Measurements from ENCODE around the gene RSPH3. TPM values are rescaled to one million over a fixed set of nuclear protein-coding genes. Genes with fewer than 3 reads are reported as not detected.

The RSPH3 gene
- total and polyA plus RNA-seq, 10 of the 15 experiments (the other 5 are each of a cell fraction or from before 2014, with no cell fraction given): 0.40 to 3.5 (median 1.4) TPM

DNA sequence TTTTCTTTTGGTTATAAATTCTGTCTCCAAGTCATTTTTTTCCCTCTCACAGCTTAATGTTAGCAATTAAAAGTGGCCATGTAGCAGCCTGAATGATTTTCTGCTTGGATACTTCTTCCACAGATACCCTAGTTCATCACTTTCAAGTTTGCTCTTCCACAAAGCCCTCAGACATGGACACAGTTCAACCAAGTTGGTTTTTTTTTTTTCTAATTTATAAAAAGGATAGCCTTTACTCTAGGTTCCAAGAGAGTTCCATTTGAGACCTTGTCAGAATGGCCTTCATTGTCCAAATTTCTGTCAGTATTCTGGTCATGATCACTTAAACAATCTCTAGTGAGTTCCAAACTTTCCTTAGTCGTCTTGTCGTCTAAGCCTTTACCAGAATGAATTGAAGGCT lies 40.0 kb downstream of the RSPH3 start:
- ChIA-PET RAD21 (ENCODE audit: unreplicated experiment) (interaction anchor here (2.0 to 2.5 kb wide), 2 partner anchors 49 to 167 kb away, joined by 8 to 10 read pairs; no protein-coding TSS in a partner anchor), CTCF (interaction anchor here (1.2 to 2.3 kb wide), 7 partner anchors 12 to 299 kb away, joined by 3 to 22 read pairs (median 5); no protein-coding TSS in a partner anchor), POLR2A (no interaction called here), SMC1A (ENCODE audit: uncharacterized antibody, unreplicated experiment) (interaction anchor here (0.6 to 1.9 kb wide), 6 partner anchors 11 to 241 kb away, joined by 3 to 9 read pairs (median 4); no protein-coding TSS in a partner anchor)
- no peak overlapping the region for H3K27ac ChIP-seq (ENCODE audit: control insufficient read depth, insufficient read depth)
- H3K4me3 ChIP-seq: no peak overlapping the region
- no peaks in the 10 kb centered on the region for H3K27me3 ChIP-seq (replicated peaks in 1 of 2; ENCODE audit: control insufficient read depth in 2 of 2, insufficient read depth in 2 of 2, low read length in 1 of 2)
- BruUV-seq (replicated peaks): no TSS peak
- H3K4me1 ChIP-seq (ENCODE audit: control insufficient read depth, insufficient read depth, low read length): no peaks in the 10 kb centered on the region
- in situ Hi-C loops (cut with MboI): no loop called here
- H3K9ac ChIP-seq (ENCODE audit: control insufficient read depth, insufficient read depth, low read length): no peak overlapping the region
- no peak for DNase-seq (ENCODE audit: low read depth, low spot score)
- no peak overlapping the region for H3K4me2 ChIP-seq (ENCODE audit: control insufficient read depth, insufficient read depth)
- no peaks in the 10 kb centered on the region for H4K20me1 ChIP-seq (ENCODE audit: control insufficient read depth, insufficient read depth)
- no peak for FAIRE-seq
- TF ChIP-seq, protein P1, sequence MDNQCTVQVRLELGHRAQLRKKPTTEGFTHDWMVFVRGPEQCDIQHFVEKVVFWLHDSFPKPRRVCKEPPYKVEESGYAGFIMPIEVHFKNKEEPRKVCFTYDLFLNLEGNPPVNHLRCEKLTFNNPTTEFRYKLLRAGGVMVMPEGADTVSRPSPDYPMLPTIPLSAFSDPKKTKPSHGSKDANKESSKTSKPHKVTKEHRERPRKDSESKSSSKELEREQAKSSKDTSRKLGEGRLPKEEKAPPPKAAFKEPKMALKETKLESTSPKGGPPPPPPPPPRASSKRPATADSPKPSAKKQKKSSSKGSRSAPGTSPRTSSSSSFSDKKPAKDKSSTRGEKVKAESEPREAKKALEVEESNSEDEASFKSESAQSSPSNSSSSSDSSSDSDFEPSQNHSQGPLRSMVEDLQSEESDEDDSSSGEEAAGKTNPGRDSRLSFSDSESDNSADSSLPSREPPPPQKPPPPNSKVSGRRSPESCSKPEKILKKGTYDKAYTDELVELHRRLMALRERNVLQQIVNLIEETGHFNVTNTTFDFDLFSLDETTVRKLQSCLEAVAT (IDR thresholded peaks at IDR 0.05): no peak
- TF ChIP-seq MTA2 (IDR thresholded peaks at IDR 0.05; ENCODE audit: low read depth) (no peak), ZBED1 (IDR thresholded peaks at IDR 0.05; ENCODE audit: borderline replicate concordance) (no peak), ZNF24 (IDR thresholded peaks at IDR 0.05) (no peak), NFIC (IDR thresholded peaks at IDR 0.05; ENCODE audit: low read depth, low read length) (no peak), CBX3 (IDR thresholded peaks at IDR 0.05; ENCODE audit: borderline replicate concordance, low read depth) (no peak)
- no peak overlapping the region for H2AFZ ChIP-seq (ENCODE audit: control insufficient read depth, low read depth, low read length)
- ATAC-seq: no peak
- no peaks in the 10 kb centered on the region for H3K36me3 ChIP-seq (ENCODE audit: control insufficient read depth in 2 of 2, insufficient read depth in 2 of 2, low read length in 1 of 2)
- H3K9me3 ChIP-seq (replicated peaks; ENCODE audit: control insufficient read depth, insufficient read depth, low read length): no peaks in the 10 kb centered on the region
- intact Hi-C loops (cut with micrococcal nuclease; ENCODE audit: unreplicated experiment): no loop called here
- no peaks in the 10 kb centered on the region for H3K79me2 ChIP-seq (ENCODE audit: control insufficient read depth, insufficient read depth, low read length)
- 93% methylated on average over 2 of the region's 2 CpGs for WGBS (ENCODE audit: insufficient coverage, insufficient replicate concordance, low lambda C conversion rate, missing lambda C conversion rate)

Measured in GM12878 (cell line).